ENCODE data around the gene ACVRL1. TPM values are rescaled to one million over a fixed set of nuclear protein-coding genes. Genes with fewer than 3 reads are reported as not detected.

ACVRL1 gene
- total and polyA plus RNA-seq, 4 donors, result 76.1 to 186 (median 115) TPM

DNA sequence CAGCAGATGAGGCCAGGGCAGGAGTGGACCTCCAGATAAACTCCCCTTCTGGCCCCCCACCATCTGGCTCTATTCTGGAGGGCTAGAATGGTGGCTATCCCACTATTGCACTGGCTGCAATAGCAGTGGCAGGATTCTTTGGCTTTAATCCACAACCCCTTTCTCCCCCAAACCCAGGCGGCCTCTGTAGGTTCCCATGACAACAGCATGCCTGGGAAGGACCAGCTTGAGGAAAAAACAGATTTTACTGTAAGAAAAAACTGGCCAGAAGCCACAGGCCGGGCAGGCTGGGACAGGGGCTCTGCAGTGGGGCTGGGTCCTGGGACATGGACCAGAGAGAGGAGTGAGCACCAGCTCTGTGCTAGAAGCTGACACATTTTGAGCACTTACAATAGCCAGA lies 30.6 kb downstream of the ACVRL1 start:
- WGBS, 2 donors, result 69 to 79% methylated on average over 2 of the region's 2 CpGs
- peak; percentile 67 to 77 (median 72) for DNase-seq
- Histone ChIP-seq H3K27ac (ENCODE audit: low read depth in 1 of 2, low read length in 1 of 2) (no peak overlapping the region), H3K9me3 (ENCODE audit: control insufficient read depth in 4 of 4, insufficient read depth in 3 of 4, low read length in 3 of 4) (peaks cover 0 to 2% (median 0%) of the 10 kb centered on the region in 4 donors), H3K4me1 (ENCODE audit: control insufficient read depth in 5 of 5, insufficient read depth in 5 of 5, low read length in 5 of 5) (peaks cover 0 to 19% (median 7%) of the 10 kb centered on the region in 5 donors), H3K9ac (ENCODE audit: insufficient read depth in 1 of 2, low read length in 2 of 2) (no peak overlapping the region), H3K36me3 (ENCODE audit: control insufficient read depth in 4 of 4, insufficient read depth in 4 of 4, low read length in 4 of 4) (no peaks in the 10 kb centered on the region), H3K4me3 (no peak overlapping the region), H3K27me3 (ENCODE audit: control insufficient read depth in 3 of 3, insufficient read depth in 3 of 3, low read length in 2 of 3) (no peaks in the 10 kb centered on the region)
- TF ChIP-seq, protein P1, sequence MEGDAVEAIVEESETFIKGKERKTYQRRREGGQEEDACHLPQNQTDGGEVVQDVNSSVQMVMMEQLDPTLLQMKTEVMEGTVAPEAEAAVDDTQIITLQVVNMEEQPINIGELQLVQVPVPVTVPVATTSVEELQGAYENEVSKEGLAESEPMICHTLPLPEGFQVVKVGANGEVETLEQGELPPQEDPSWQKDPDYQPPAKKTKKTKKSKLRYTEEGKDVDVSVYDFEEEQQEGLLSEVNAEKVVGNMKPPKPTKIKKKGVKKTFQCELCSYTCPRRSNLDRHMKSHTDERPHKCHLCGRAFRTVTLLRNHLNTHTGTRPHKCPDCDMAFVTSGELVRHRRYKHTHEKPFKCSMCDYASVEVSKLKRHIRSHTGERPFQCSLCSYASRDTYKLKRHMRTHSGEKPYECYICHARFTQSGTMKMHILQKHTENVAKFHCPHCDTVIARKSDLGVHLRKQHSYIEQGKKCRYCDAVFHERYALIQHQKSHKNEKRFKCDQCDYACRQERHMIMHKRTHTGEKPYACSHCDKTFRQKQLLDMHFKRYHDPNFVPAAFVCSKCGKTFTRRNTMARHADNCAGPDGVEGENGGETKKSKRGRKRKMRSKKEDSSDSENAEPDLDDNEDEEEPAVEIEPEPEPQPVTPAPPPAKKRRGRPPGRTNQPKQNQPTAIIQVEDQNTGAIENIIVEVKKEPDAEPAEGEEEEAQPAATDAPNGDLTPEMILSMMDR (IDR thresholded peaks at IDR 0.05; ENCODE audit: control extremely low read depth, extremely low read depth), result no peak
- ATAC-seq (ENCODE audit: insufficient read depth, low FRiP score), result no peak

DNA sequence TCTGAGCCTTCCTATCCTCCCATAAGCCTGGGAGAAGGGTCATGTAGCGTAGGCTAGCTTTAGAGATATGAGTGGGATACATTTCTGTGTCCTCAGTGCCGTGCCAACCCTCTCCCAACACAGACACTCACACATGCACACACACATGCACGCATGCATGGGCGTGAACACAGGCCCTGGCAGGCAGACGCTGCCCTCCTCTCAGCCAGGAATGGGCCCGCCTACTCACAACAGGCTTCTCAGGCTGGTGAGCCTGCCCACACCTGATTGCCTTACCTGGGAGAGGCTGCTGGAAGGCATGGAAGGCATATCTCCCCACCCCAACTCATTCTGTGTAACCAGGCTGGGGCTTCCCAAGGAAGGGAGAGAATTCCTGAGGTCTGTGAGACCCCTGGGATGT lies 31.4 kb downstream of the ACVRL1 start:
- Histone ChIP-seq H3K9ac (ENCODE audit: insufficient read depth in 1 of 2, low read length in 2 of 2) (no peak overlapping the region), H3K9me3 (ENCODE audit: control insufficient read depth in 4 of 4, insufficient read depth in 3 of 4, low read length in 3 of 4) (peaks cover 0 to 2% (median 0%) of the 10 kb centered on the region in 4 donors), H3K27ac (ENCODE audit: low read depth in 1 of 2, low read length in 1 of 2) (no peak overlapping the region), H3K27me3 (ENCODE audit: control insufficient read depth in 3 of 3, insufficient read depth in 3 of 3, low read length in 2 of 3) (no peaks in the 10 kb centered on the region), H3K36me3 (ENCODE audit: control insufficient read depth in 4 of 4, insufficient read depth in 4 of 4, low read length in 4 of 4) (no peaks in the 10 kb centered on the region), H3K4me1 (ENCODE audit: control insufficient read depth in 5 of 5, insufficient read depth in 5 of 5, low read length in 5 of 5) (peaks cover 0 to 19% (median 7%) of the 10 kb centered on the region in 5 donors), H3K4me3 (no peak overlapping the region)
- DNase-seq (no peak), ATAC-seq (ENCODE audit: insufficient read depth, low FRiP score) (no peak)
- TF ChIP-seq, protein P1 (IDR thresholded peaks at IDR 0.05; ENCODE audit: control extremely low read depth, extremely low read depth), result no peak
- 85 to 96% methylated on average over 6 of the region's 6 CpGs for WGBS, 2 donors

- no peaks in the 10 kb centered on the region for H3K27me3 ChIP-seq (ENCODE audit: control insufficient read depth in 3 of 3, insufficient read depth in 3 of 3, low read length in 2 of 3)
- WGBS, 2 donors, result 47 to 56% methylated on average over 15 of the region's 15 CpGs
- TF ChIP-seq, protein P1 (IDR thresholded peaks at IDR 0.05; ENCODE audit: control extremely low read depth, extremely low read depth), result no peak
- H3K9me3 ChIP-seq (ENCODE audit: control insufficient read depth in 4 of 4, insufficient read depth in 3 of 4, low read length in 3 of 4), result peaks cover 0 to 5% (median 2%) of the 10 kb centered on the region in 4 donors
- H3K9ac ChIP-seq (ENCODE audit: insufficient read depth in 1 of 2, low read length in 2 of 2), result no peak overlapping the region
- no peaks in the 10 kb centered on the region for H3K36me3 ChIP-seq (ENCODE audit: control insufficient read depth in 4 of 4, insufficient read depth in 4 of 4, low read length in 4 of 4)
- peaks cover 0 to 19% (median 7%) of the 10 kb centered on the region in 5 donors for H3K4me1 ChIP-seq (ENCODE audit: control insufficient read depth in 5 of 5, insufficient read depth in 5 of 5, low read length in 5 of 5)
- ATAC-seq (ENCODE audit: insufficient read depth, low FRiP score), result no peak
- H3K27ac ChIP-seq (ENCODE audit: low read depth in 1 of 2, low read length in 1 of 2), result no peak overlapping the region
- DNase-seq, result peak; percentile 58 to 92 (median 89)
- no peak overlapping the region for H3K4me3 ChIP-seq
These were observed 33.8 kb downstream of the ACVRL1 start for GRCh38 chr12:51941011-51941581.

GRCh38 chr12:51941604-51942003 lies 34.3 kb downstream of the ACVRL1 start:
- Histone ChIP-seq H3K9me3 (ENCODE audit: control insufficient read depth in 4 of 4, insufficient read depth in 3 of 4, low read length in 3 of 4) (peaks cover 0 to 5% (median 2%) of the 10 kb centered on the region in 4 donors), H3K9ac (ENCODE audit: insufficient read depth in 1 of 2, low read length in 2 of 2) (no peak overlapping the region), H3K4me3 (no peak overlapping the region), H3K4me1 (ENCODE audit: control insufficient read depth in 5 of 5, insufficient read depth in 5 of 5, low read length in 5 of 5) (peaks cover 0 to 19% (median 7%) of the 10 kb centered on the region in 5 donors), H3K27ac (ENCODE audit: low read depth in 1 of 2, low read length in 1 of 2) (no peak overlapping the region), H3K36me3 (ENCODE audit: control insufficient read depth in 4 of 4, insufficient read depth in 4 of 4, low read length in 4 of 4) (no peaks in the 10 kb centered on the region), H3K27me3 (ENCODE audit: control insufficient read depth in 3 of 3, insufficient read depth in 3 of 3, low read length in 2 of 3) (no peaks in the 10 kb centered on the region)
- TF ChIP-seq, protein P1 (IDR thresholded peaks at IDR 0.05; ENCODE audit: control extremely low read depth, extremely low read depth), result no peak
- 26 to 40% methylated on average over 4 of the region's 4 CpGs for WGBS, 2 donors
- ATAC-seq (ENCODE audit: insufficient read depth, low FRiP score) (no peak), DNase-seq (peak; percentile 64 to 89 (median 79))
